Measurements from ENCODE around the gene TCP11L2.

Gene TCP11L2

GRCh38 chr12:106302401-106303201 is at the start of gene TCP11L2:
TSS of gene TCP11L2 (plus strand) at chr12:106302733. CDS start at chr12:106311076, 8,343 bp downstream.
- DNase-seq: peak in 1 of 2 experiments; percentile 69

- no peak for DNase-seq
Measured at GRCh38 chr12:106254724-106255123, 47.8 kb upstream of the TCP11L2 start.

GRCh38 chr12:106255493-106255892 is 47.0 kb upstream of the TCP11L2 start:
- no peak for DNase-seq

GRCh38 chr12:106255952-106256351 is 46.6 kb upstream of the TCP11L2 start:
- no peak for DNase-seq

GRCh38 chr12:106256524-106256923 is 46.0 kb upstream of the TCP11L2 start:
- no peak for DNase-seq

GRCh38 chr12:106258226-106258625 is 44.3 kb upstream of the TCP11L2 start:
- DNase-seq: no peak

GRCh38 chr12:106258935-106259334 is 43.6 kb upstream of the TCP11L2 start:
- DNase-seq: no peak

- DNase-seq: no peak
Measured at GRCh38 chr12:106265116-106265515, 37.4 kb upstream of the TCP11L2 start.

- no peak for DNase-seq
Measured at GRCh38 chr12:106267535-106267934, 35.0 kb upstream of the TCP11L2 start.

GRCh38 chr12:106269150-106269771 is 33.3 kb upstream of the TCP11L2 start:
- no peak for DNase-seq

- no peak for DNase-seq
Measured at GRCh38 chr12:106271575-106272505, 30.7 kb upstream of the TCP11L2 start.

- no peak for DNase-seq
Measured at GRCh38 chr12:106273491-106273890, 29.0 kb upstream of the TCP11L2 start.

GRCh38 chr12:106274012-106274411 is 28.5 kb upstream of the TCP11L2 start:
- no peak for DNase-seq

GRCh38 chr12:106274575-106275121 is 27.9 kb upstream of the TCP11L2 start:
- DNase-seq: no peak

- no peak for DNase-seq
Measured at GRCh38 chr12:106275458-106275857, 27.1 kb upstream of the TCP11L2 start.

- no peak for DNase-seq
Measured at GRCh38 chr12:106276032-106276740, 26.3 kb upstream of the TCP11L2 start.

- no peak for DNase-seq
Measured at GRCh38 chr12:106280106-106280505, 22.4 kb upstream of the TCP11L2 start.

GRCh38 chr12:106281056-106281782 is 21.3 kb upstream of the TCP11L2 start:
- DNase-seq: no peak

- DNase-seq: no peak
Measured at GRCh38 chr12:106281804-106282203, 20.7 kb upstream of the TCP11L2 start.

GRCh38 chr12:106282457-106283097 is 20.0 kb upstream of the TCP11L2 start:
- DNase-seq: peak; percentile 50 to 59
